HG03103 (cell line): ENCODE results near the gene TDRD1.
"Not testable (repeated sequence)": the region's sequence is repeated elsewhere in the genome, so short reads cannot be mapped to it uniquely, and the experiment has no call there.

Source experiments
- ATAC-seq: cut with Tn5 transposase; IDR thresholded peaks from one replicate; pipeline ENCODE4 v1.9.1; 2021; ENCODE audit warnings: low read depth; ENCODE audit not compliant: unreplicated experiment

Gene TDRD1

GRCh38 chr10:114179148-114179547 lies at the start of gene TDRD1:
Gene TDRD1, plus strand, starts transcription at chr10:114179353. Its CDS starts 8,479 bp downstream, at chr10:114187832.
- ATAC-seq: no peak

GRCh38 chr10:114131094-114131493 lies 48.1 kb upstream of the TDRD1 start:
- peak; percentile 76 for ATAC-seq

GRCh38 chr10:114135476-114135875 lies 43.7 kb upstream of the TDRD1 start:
- no peak for ATAC-seq

- ATAC-seq: no peak
These were observed 40.6 kb upstream of the TDRD1 start for GRCh38 chr10:114138581-114138980.

GRCh38 chr10:114140036-114140435 lies 39.1 kb upstream of the TDRD1 start:
- no peak for ATAC-seq

- ATAC-seq: not testable (repeated sequence)
These were observed 38.3 kb upstream of the TDRD1 start for GRCh38 chr10:114140827-114141226.

- ATAC-seq: no peak
These were observed 37.1 kb upstream of the TDRD1 start for GRCh38 chr10:114142018-114142417.

- ATAC-seq: no peak
These were observed 36.0 kb upstream of the TDRD1 start for GRCh38 chr10:114143160-114143559.

GRCh38 chr10:114149476-114149875 lies 29.7 kb upstream of the TDRD1 start:
- ATAC-seq: not testable (repeated sequence)

- ATAC-seq: no peak
These were observed 27.7 kb upstream of the TDRD1 start for GRCh38 chr10:114151486-114151885.

GRCh38 chr10:114151892-114152291 lies 27.3 kb upstream of the TDRD1 start:
- no peak for ATAC-seq

GRCh38 chr10:114157912-114158311 lies 21.2 kb upstream of the TDRD1 start:
- no peak for ATAC-seq

- no peak for ATAC-seq
These were observed 16.1 kb upstream of the TDRD1 start for GRCh38 chr10:114163062-114163461.

GRCh38 chr10:114166043-114166442 lies 13.1 kb upstream of the TDRD1 start:
- ATAC-seq: no peak

- no peak for ATAC-seq
These were observed 12.7 kb upstream of the TDRD1 start for GRCh38 chr10:114166494-114166893.

GRCh38 chr10:114167985-114168384 lies 11.2 kb upstream of the TDRD1 start:
- no peak for ATAC-seq

- no peak for ATAC-seq
These were observed 10.6 kb upstream of the TDRD1 start for GRCh38 chr10:114168450-114169009.

GRCh38 chr10:114172216-114172615 lies 6.9 kb upstream of the TDRD1 start:
- ATAC-seq: no peak

GRCh38 chr10:114172776-114173602 lies 6.2 kb upstream of the TDRD1 start:
- no peak for ATAC-seq

- ATAC-seq: no peak
These were observed 5.6 kb upstream of the TDRD1 start for GRCh38 chr10:114173603-114173920.

- peak; percentile 99 for ATAC-seq
These were observed 5.0 kb upstream of the TDRD1 start, which contains the start of gene CCDC186 for GRCh38 chr10:114173921-114174694. Gene CCDC186, minus strand, starts transcription at chr10:114174203. Its CDS starts 10,935 bp downstream, at chr10:114163268.
